Fibroblast of pulmonary artery (primary cell): Measurements from ENCODE around the gene ANKRD2.

ENCODE experiments used
- DNase-seq: peaks from one replicate; pipeline ENCODE4 v3.0.0-alpha.2; 2010; ENCODE audit warnings: low read depth
- H3K4me3 ChIP-seq: replicated peaks from 2 replicates; pipeline ENCODE4 v1.5.1; 2011; ENCODE audit warnings: low read depth, mild to moderate bottlenecking, control low read depth, low read length, moderate library complexity
- TF ChIP-seq, protein P1 (sequence below): IDR thresholded peaks from 2 replicates; pipeline ENCODE4 v1.5.1; 2011; ENCODE audit warnings: mild to moderate bottlenecking, control low read depth, low read length, inconsistent platforms; ENCODE audit errors: missing control alignments

Gene ANKRD2

DNA sequence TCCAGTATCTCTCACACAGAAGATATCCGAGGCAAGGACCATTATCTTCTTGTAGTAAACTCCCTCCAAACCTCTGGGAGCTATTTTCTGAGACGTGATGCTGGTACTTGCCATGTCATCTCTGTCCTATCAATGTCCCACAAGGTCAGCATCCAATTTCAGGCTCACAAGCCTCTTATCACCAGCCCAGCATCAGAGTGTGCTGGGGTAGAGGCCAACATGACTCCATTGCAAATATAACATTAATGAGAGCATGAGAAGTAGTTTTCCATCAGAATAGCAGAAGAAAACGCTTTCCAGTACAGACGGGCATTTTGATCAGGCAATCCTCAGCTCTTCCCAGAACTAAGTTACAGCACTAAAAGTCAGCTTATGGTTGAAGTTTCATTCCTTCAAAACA is 55.2 kb downstream of the ANKRD2 start:
- DNase-seq, result no peak

DNA sequence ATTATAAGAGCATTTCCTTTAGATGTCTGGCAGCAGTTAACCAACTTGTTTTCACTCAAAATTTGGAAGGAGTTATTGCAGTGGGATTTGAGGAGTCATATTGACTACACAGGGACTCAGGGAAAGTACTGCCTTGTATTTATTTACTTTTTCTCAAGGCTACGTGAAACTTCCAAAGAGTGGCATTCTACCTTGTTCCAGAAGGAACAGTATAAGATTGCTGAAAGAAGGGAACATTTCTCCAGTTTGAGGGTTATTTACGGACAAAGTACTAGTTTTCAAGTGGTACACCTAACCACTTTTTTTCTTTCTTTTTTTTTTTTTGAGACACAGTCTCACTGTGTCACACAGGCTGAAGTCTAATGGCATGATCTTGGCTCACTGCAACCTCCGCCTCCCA is 55.6 kb downstream of the ANKRD2 start:
- no peak overlapping the region for H3K4me3 ChIP-seq
- TF ChIP-seq, protein P1, sequence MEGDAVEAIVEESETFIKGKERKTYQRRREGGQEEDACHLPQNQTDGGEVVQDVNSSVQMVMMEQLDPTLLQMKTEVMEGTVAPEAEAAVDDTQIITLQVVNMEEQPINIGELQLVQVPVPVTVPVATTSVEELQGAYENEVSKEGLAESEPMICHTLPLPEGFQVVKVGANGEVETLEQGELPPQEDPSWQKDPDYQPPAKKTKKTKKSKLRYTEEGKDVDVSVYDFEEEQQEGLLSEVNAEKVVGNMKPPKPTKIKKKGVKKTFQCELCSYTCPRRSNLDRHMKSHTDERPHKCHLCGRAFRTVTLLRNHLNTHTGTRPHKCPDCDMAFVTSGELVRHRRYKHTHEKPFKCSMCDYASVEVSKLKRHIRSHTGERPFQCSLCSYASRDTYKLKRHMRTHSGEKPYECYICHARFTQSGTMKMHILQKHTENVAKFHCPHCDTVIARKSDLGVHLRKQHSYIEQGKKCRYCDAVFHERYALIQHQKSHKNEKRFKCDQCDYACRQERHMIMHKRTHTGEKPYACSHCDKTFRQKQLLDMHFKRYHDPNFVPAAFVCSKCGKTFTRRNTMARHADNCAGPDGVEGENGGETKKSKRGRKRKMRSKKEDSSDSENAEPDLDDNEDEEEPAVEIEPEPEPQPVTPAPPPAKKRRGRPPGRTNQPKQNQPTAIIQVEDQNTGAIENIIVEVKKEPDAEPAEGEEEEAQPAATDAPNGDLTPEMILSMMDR, result no peak
- no peak for DNase-seq

More for the DNA sequence above, 55.2 kb downstream of the ANKRD2 start:
- no peak overlapping the region for H3K4me3 ChIP-seq
- TF ChIP-seq, protein P1, result no peak

DNA sequence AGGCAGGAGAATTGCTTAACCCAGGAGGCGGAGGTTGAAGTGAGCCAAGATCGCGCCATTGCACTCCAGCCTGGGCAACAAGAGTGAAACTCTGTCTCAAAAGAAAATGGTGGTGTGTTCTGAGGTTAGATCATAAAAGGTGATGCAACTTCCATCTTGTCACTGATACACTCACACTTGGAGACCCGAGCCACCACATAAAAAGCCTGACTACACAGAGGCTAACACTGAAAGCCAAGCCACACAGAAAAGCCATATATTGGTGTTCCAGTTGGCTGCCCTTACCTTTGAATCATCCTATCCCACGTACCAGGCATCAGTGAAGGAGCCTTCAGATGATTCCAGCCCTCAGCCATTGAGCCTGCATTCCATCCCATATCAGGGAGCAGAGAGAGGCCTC is 56.7 kb downstream of the ANKRD2 start:
- H3K4me3 ChIP-seq, result no peak overlapping the region
- TF ChIP-seq, protein P1, result no peak
- DNase-seq, result no peak

DNA sequence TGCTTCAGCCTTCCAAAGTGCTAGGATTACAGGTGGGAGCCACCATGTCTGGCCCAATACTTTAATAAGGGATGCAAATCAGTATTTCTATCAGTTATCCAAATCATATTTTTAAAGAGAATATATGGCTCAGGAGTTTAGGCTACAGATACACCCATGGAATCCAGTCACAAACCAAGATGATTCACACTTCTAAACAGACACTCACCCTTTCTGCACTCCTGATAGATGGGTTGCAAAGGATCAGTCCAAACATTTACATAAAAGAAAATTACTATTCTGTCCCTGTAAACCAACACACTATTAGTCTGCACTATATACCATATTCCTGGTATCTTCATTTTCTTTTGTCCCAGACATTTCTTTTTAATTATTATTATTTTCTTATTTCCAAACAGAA is 58.5 kb downstream of the ANKRD2 start:
- no peak for DNase-seq
- H3K4me3 ChIP-seq, result no peak overlapping the region
- TF ChIP-seq, protein P1, result no peak

DNA sequence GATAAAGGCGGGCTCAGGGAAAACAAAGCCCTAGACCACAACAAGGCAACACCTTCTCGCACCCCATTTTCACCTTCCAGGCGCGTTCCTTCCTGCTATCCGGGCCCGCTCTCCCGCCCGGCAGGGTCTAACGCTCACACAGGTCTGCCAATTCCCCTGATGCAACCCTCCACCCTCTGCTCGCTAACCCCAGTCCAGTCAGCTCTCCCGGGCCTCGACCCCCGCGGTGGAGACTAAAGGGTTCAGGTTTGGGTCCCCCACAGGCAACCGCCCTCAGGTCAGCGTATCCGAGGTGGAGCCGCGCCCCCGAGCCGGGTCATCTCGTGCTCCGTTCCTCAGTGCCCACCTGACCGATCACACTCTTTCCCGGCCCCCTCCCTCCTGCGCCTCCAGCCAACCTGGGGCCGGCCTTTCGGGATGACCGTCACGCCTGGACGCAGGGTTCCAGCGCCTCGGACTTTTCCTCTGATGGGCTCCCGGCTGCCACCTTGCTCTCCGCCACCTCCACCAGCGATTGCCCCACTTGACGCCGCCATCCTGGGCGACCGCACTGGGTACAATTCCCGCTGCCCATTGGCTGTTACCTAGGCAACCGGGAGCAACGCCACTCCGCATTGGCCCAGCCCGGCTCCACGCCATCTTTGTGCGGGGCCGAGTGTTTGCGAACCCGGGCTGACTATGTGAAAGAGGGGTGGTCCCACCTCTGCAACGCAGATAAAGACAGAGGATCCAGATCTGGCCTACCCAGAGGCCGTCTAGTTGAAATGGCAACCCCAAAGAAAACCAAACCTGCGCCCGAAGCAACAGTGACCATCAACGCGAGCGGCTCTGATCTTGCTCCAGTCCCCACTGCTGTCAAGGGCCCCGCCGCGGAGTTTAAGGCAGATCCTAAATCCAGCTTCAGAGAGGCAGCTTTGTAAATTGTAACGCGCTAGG is 60.6 kb downstream of the ANKRD2 start, which contains the start of gene MORN4:
MORN4 (minus strand) TSS at position 552 of the 936 bp plus-strand sequence. CDS start 13,847 bp downstream, outside the sequence.
- TF ChIP-seq, protein P1, result no peak
- peak; percentile 92 for DNase-seq
- peak within 1 kb of the TSS; percentile 91 for H3K4me3 ChIP-seq
